Measurements from ENCODE around the gene SLC38A11.

GRCh38 chr2:164860694-164861042 lies 94.7 kb downstream of the SLC38A11 start:
- no peak for TF ChIP-seq POLR2A (IDR thresholded peaks at IDR 0.05)
- TF ChIP-seq CTCF (IDR thresholded peaks at IDR 0.05): no peak
